GM23338 (cell line): Measurements from ENCODE around the gene AURKAIP1. TPM values are rescaled to one million over a fixed set of nuclear protein-coding genes. Genes with fewer than 3 reads are reported as not detected.

Experiments
- ATAC-seq: fragments of 200-7000 bp; cut with Tn5 transposase; 3 replicates; pipeline ENCODE4 v1.9.1; 2020
- DNase-seq: peaks from one replicate; pipeline ENCODE4 v3.0.0-alpha.2; 2015; ENCODE audit warnings: low spot score
- H2AFZ ChIP-seq: fragments of 200-600 bp; sonication (generic); 2 replicates; pipeline ENCODE4 v1.8.0; 2016; ENCODE audit warnings: antibody characterized with exemption, mild to moderate bottlenecking, moderate library complexity
- H3F3A ChIP-seq: fragments of 200-600 bp; sonication (generic); replicated peaks from 2 replicates; pipeline ENCODE4 v1.8.0; 2017; ENCODE audit warnings: antibody characterized with exemption, mixed run types, low read depth
- H3K27ac ChIP-seq: fragments of 200-600 bp; sonication (generic); 2 replicates; pipeline ENCODE4 v1.6.1; 2016; ENCODE audit warnings: low read depth
- H3K27me3 ChIP-seq: fragments of 200-600 bp; sonication (generic); 2 replicates; pipeline ENCODE4 v1.8.0; 2016; ENCODE audit warnings: mild to moderate bottlenecking, mixed run types, moderate library complexity; ENCODE audit not compliant: insufficient read depth
- H3K36me3 ChIP-seq: fragments of 200-600 bp; sonication (generic); 2 replicates; pipeline ENCODE4 v1.8.0; 2016; ENCODE audit warnings: mild to moderate bottlenecking; ENCODE audit not compliant: insufficient read depth
- H3K4me1 ChIP-seq: fragments of 200-600 bp; sonication (generic); 2 replicates; pipeline ENCODE4 v1.8.0; 2016; ENCODE audit warnings: mild to moderate bottlenecking, moderate library complexity; ENCODE audit not compliant: insufficient read depth
- H3K4me2 ChIP-seq: fragments of 200-600 bp; sonication (generic); 2 replicates; pipeline ENCODE4 v1.7.1; 2017; ENCODE audit warnings: mixed run types
- H3K4me3 ChIP-seq: fragments of 200-600 bp; sonication (generic); 2 replicates; pipeline ENCODE4 v1.6.1; 2016; ENCODE audit warnings: mixed run types
- H3K79me2 ChIP-seq: fragments of 200-600 bp; sonication (generic); replicated peaks from 2 replicates; pipeline ENCODE4 v1.8.0; 2017; ENCODE audit warnings: mild to moderate bottlenecking; ENCODE audit not compliant: insufficient read depth
- H3K9me2 ChIP-seq: fragments of 200-600 bp; sonication (generic); 2 replicates; pipeline ENCODE4 v1.8.0; 2017; ENCODE audit not compliant: insufficient read depth
- H4K20me1 ChIP-seq: fragments of 200-600 bp; sonication (generic); replicated peaks from 2 replicates; pipeline ENCODE4 v1.8.0; 2017; ENCODE audit warnings: mild to moderate bottlenecking; ENCODE audit not compliant: insufficient read depth
- H3K27ac Mint-ChIP-seq: 2 replicates; pipeline ENCODE4 v1.8.0; 2020; ENCODE audit warnings: inconsistent platforms, mild to moderate bottlenecking, moderate library complexity, mixed read lengths
- H3K27me3 Mint-ChIP-seq: 3 replicates; pipeline ENCODE4 v1.8.0; 2022; ENCODE audit warnings: low read depth, mild to moderate bottlenecking, moderate library complexity, mixed read lengths, inconsistent platforms; ENCODE audit not compliant: insufficient read depth, poor library complexity
- H3K36me3 Mint-ChIP-seq: 3 replicates; pipeline ENCODE4 v1.8.0; 2021; ENCODE audit warnings: low read depth, mild to moderate bottlenecking, inconsistent platforms, moderate library complexity, mixed read lengths
- H3K4me1 Mint-ChIP-seq: 3 replicates; pipeline ENCODE4 v1.8.0; 2020; ENCODE audit warnings: mild to moderate bottlenecking, inconsistent platforms, mixed read lengths
- H3K4me3 Mint-ChIP-seq: 3 replicates; pipeline ENCODE4 v1.8.0; 2021; ENCODE audit warnings: moderate library complexity, mild to moderate bottlenecking, inconsistent platforms, mixed read lengths
- H3K9me3 Mint-ChIP-seq: 3 replicates; pipeline ENCODE4 v1.8.0; 2020; ENCODE audit warnings: moderate library complexity, mild to moderate bottlenecking, inconsistent platforms, mixed read lengths
- EZH2 ChIP-seq: fragments of 200-600 bp; sonication (generic); IDR thresholded peaks from one replicate; pipeline ENCODE4 v1.8.0; 2017; ENCODE audit warnings: antibody characterized with exemption, mild to moderate bottlenecking, low read depth; ENCODE audit not compliant: unreplicated experiment
- EZH2phosphoT487 ChIP-seq: fragments of 200-600 bp; sonication (generic); IDR thresholded peaks from one replicate; pipeline ENCODE4 v1.8.1; 2018; ENCODE audit warnings: antibody characterized with exemption; ENCODE audit not compliant: unreplicated experiment
- JUNB ChIP-seq: IDR thresholded peaks from one replicate; pipeline ENCODE4 v1.6.1; 2016; ENCODE audit warnings: antibody characterized with exemption; ENCODE audit not compliant: unreplicated experiment
- POLR2AphosphoS5 ChIP-seq: IDR thresholded peaks from 2 replicates; pipeline ENCODE4 v1.6.1; 2016; ENCODE audit warnings: antibody characterized with exemption, low read depth
- STAT1 ChIP-seq: IDR thresholded peaks from one replicate; pipeline ENCODE4 v1.6.1; 2016; ENCODE audit warnings: antibody characterized with exemption; ENCODE audit not compliant: unreplicated experiment
- ZNF114 ChIP-seq: fragments of 250-450 bp; sonication (Bioruptor Pico); IDR thresholded peaks from 2 replicates; pipeline ENCODE4 v1.5.0; 2020; ENCODE audit warnings: mild to moderate bottlenecking, moderate library complexity
- ZNF331 ChIP-seq: fragments of 250-450 bp; sonication (Bioruptor Pico); IDR thresholded peaks from 2 replicates; pipeline ENCODE4 v1.5.0; 2020; ENCODE audit warnings: low read depth, mild to moderate bottlenecking, moderate library complexity
- polyA plus RNA-seq: library from polyadenylated mRNA; unstranded; fragments of >200 nt; fragmentation: Nextera tagmentation; extraction: Ambion mirVana; gene quantifications from 2 replicates; pipeline ENCODE4 v1.2.1, GENCODE V29; 2016
- total RNA-seq: library from RNA; depleted of rRNA; stranded (reverse); fragments of >200 nt; shearing (Covaris generic); gene quantifications from 2 replicates; pipeline ENCODE4 v1.2.3, GENCODE V29; 2014
- TF ChIP-seq, protein P1 (sequence below): fragments of 250-450 bp; sonication (Bioruptor Pico); IDR thresholded peaks from 2 replicates; pipeline ENCODE4 v1.5.0; 2020; ENCODE audit warnings: mild to moderate bottlenecking, moderate library complexity
- TF ChIP-seq, protein P2 (sequence below): IDR thresholded peaks from one replicate; pipeline ENCODE4 v1.6.1; 2018; ENCODE audit warnings: antibody characterized with exemption; ENCODE audit not compliant: unreplicated experiment

The AURKAIP1 gene
- total and polyA plus RNA-seq, 2 experiments from 2014 or later = 167 to 355 TPM

DNA sequence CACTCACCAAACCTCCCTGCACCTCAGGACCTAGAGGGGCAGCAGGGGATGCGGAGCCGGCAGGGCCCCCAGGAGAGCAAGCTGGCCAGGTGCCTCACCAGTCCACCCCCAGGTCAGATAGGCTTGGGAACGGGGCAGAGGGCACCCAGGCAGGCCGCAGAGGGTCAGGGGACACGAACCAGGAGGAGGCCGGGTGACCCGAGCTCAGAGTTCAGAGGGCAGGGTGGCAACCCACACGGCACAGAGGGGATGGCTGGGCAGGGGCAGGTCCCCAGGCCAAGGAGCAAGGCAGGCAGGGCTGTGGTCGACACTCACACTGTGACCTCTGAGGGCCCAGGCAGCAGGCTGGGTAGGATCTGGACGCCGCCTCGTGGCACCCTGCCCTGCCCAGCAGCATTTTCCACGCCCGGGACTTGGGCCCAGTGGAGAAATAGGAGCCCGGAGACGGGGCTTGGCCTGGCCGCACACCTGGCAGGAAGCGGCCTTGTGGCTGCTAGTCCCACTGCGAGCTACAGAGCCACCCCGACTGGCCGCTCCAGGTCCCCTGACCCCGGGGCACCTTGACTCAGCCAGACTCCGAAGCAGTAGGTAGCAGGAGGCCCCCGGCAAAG, 31.1 kb downstream of the AURKAIP1 start:
- Mint-ChIP-seq H3K27me3 (peaks cover 10% of the 10 kb centered on the region), H3K36me3 (peaks cover 18% of the 10 kb centered on the region), H3K9me3 (no peaks in the 10 kb centered on the region; the same call in 2 of the 3 replicates), H3K27ac (no peak overlapping the region), H3K4me1 (peaks cover 13% of the 10 kb centered on the region), H3K4me3 (no peak overlapping the region)
- Histone ChIP-seq H3K9me2 (no peaks in the 10 kb centered on the region), H3F3A (peaks cover 15% of the 10 kb centered on the region), H3K27me3 (no peaks in the 10 kb centered on the region), H3K36me3 (no peaks in the 10 kb centered on the region), H3K4me1 (peaks cover 7% of the 10 kb centered on the region; the same call in 1 of the 2 replicates), H3K4me2 (no peak overlapping the region), H2AFZ (no peak overlapping the region), H3K27ac (no peak overlapping the region), H3K79me2 (peaks cover 14% of the 10 kb centered on the region), H3K4me3 (no peak overlapping the region), H4K20me1 (peaks cover 3% of the 10 kb centered on the region)
- no peak for DNase-seq
- no peak for ATAC-seq
- TF ChIP-seq JUNB = no peak
- no peak for TF ChIP-seq ZNF331 (CRISPR knock-in tag)
- no peak for TF ChIP-seq POLR2AphosphoS5
- TF ChIP-seq, protein P1, sequence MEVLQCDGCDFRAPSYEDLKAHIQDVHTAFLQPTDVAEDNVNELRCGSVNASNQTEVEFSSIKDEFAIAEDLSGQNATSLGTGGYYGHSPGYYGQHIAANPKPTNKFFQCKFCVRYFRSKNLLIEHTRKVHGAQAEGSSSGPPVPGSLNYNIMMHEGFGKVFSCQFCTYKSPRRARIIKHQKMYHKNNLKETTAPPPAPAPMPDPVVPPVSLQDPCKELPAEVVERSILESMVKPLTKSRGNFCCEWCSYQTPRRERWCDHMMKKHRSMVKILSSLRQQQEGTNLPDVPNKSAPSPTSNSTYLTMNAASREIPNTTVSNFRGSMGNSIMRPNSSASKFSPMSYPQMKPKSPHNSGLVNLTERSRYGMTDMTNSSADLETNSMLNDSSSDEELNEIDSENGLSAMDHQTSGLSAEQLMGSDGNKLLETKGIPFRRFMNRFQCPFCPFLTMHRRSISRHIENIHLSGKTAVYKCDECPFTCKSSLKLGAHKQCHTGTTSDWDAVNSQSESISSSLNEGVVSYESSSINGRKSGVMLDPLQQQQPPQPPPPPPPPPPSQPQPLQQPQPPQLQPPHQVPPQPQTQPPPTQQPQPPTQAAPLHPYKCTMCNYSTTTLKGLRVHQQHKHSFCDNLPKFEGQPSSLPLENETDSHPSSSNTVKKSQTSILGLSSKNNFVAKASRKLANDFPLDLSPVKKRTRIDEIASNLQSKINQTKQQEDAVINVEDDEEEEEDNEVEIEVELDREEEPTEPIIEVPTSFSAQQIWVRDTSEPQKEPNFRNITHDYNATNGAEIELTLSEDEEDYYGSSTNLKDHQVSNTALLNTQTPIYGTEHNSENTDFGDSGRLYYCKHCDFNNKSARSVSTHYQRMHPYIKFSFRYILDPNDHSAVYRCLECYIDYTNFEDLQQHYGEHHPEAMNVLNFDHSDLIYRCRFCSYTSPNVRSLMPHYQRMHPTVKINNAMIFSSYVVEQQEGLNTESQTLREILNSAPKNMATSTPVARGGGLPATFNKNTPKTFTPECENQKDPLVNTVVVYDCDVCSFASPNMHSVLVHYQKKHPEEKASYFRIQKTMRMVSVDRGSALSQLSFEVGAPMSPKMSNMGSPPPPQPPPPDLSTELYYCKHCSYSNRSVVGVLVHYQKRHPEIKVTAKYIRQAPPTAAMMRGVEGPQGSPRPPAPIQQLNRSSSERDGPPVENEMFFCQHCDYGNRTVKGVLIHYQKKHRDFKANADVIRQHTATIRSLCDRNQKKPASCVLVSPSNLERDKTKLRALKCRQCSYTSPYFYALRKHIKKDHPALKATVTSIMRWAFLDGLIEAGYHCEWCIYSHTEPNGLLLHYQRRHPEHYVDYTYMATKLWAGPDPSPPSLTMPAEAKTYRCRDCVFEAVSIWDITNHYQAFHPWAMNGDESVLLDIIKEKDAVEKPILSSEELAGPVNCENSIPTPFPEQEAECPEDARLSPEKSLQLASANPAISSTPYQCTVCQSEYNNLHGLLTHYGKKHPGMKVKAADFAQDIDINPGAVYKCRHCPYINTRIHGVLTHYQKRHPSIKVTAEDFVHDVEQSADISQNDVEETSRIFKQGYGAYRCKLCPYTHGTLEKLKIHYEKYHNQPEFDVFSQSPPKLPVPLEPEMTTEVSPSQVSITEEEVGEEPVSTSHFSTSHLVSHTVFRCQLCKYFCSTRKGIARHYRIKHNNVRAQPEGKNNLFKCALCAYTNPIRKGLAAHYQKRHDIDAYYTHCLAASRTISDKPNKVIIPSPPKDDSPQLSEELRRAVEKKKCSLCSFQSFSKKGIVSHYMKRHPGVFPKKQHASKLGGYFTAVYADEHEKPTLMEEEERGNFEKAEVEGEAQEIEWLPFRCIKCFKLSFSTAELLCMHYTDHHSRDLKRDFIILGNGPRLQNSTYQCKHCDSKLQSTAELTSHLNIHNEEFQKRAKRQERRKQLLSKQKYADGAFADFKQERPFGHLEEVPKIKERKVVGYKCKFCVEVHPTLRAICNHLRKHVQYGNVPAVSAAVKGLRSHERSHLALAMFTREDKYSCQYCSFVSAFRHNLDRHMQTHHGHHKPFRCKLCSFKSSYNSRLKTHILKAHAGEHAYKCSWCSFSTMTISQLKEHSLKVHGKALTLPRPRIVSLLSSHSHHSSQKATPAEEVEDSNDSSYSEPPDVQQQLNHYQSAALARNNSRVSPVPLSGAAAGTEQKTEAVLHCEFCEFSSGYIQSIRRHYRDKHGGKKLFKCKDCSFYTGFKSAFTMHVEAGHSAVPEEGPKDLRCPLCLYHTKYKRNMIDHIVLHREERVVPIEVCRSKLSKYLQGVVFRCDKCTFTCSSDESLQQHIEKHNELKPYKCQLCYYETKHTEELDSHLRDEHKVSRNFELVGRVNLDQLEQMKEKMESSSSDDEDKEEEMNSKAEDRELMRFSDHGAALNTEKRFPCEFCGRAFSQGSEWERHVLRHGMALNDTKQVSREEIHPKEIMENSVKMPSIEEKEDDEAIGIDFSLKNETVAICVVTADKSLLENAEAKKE = no peak

DNA sequence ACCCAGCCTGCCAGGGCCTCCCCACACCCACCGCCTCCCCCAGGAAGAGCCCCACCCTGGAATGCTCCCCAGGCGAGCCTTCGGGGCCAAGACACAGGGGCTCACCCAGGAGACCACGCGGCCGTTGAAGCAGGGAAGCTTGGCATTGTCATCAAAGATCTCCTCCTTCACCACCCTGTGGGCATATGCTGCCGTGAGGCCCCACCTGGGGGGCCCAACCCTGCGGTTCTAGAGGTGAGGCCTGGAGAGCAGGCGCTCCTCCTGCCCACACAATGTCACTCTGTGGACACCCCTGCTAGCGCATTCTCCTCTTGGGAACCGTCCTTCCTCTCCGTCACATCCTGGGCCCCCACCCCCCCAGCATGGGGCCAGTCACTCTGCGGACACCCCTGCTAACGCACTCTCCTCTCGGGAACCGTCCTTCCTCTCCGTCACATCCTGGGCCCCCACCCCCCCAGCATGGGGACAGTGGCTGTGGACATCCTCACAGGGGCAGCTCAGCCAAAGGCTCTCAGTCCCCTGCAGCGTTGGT, 32.4 kb downstream of the AURKAIP1 start:
- no peaks in the 10 kb centered on the region for H3K36me3 ChIP-seq
- DNase-seq (no peak), ATAC-seq (no peak)
- H2AFZ ChIP-seq = no peak overlapping the region
- H3K4me1 ChIP-seq = peaks cover 4% of the 10 kb centered on the region; the same call in 1 of the 2 replicates
- peaks cover 9% of the 10 kb centered on the region for H3K4me1 Mint-ChIP-seq
- no peak overlapping the region for H3K4me3 ChIP-seq
- peaks cover 14% of the 10 kb centered on the region for H3K79me2 ChIP-seq
- peaks cover 3% of the 10 kb centered on the region for H4K20me1 ChIP-seq
- peaks cover 6% of the 10 kb centered on the region for H3K27me3 Mint-ChIP-seq
- H3K27ac Mint-ChIP-seq = no peak overlapping the region
- no peak overlapping the region for H3K27ac ChIP-seq
- H3K9me3 Mint-ChIP-seq = no peaks in the 10 kb centered on the region; the same call in 2 of the 3 replicates
- H3K9me2 ChIP-seq = no peaks in the 10 kb centered on the region
- no peak overlapping the region for H3K4me2 ChIP-seq
- H3K4me3 Mint-ChIP-seq = no peak overlapping the region
- H3F3A ChIP-seq = peaks cover 11% of the 10 kb centered on the region
- H3K27me3 ChIP-seq = no peaks in the 10 kb centered on the region
- H3K36me3 Mint-ChIP-seq = peaks cover 18% of the 10 kb centered on the region
- no peak for TF ChIP-seq ZNF114 (CRISPR knock-in tag)
- TF ChIP-seq POLR2AphosphoS5 = no peak
- TF ChIP-seq, protein P2, sequence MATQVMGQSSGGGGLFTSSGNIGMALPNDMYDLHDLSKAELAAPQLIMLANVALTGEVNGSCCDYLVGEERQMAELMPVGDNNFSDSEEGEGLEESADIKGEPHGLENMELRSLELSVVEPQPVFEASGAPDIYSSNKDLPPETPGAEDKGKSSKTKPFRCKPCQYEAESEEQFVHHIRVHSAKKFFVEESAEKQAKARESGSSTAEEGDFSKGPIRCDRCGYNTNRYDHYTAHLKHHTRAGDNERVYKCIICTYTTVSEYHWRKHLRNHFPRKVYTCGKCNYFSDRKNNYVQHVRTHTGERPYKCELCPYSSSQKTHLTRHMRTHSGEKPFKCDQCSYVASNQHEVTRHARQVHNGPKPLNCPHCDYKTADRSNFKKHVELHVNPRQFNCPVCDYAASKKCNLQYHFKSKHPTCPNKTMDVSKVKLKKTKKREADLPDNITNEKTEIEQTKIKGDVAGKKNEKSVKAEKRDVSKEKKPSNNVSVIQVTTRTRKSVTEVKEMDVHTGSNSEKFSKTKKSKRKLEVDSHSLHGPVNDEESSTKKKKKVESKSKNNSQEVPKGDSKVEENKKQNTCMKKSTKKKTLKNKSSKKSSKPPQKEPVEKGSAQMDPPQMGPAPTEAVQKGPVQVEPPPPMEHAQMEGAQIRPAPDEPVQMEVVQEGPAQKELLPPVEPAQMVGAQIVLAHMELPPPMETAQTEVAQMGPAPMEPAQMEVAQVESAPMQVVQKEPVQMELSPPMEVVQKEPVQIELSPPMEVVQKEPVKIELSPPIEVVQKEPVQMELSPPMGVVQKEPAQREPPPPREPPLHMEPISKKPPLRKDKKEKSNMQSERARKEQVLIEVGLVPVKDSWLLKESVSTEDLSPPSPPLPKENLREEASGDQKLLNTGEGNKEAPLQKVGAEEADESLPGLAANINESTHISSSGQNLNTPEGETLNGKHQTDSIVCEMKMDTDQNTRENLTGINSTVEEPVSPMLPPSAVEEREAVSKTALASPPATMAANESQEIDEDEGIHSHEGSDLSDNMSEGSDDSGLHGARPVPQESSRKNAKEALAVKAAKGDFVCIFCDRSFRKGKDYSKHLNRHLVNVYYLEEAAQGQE = no peak
- no peak for TF ChIP-seq STAT1
- TF ChIP-seq EZH2 = no peak
- no peak for TF ChIP-seq EZH2phosphoT487
- TF ChIP-seq JUNB = no peak
